Measurements from ENCODE around the gene FRMPD2. TPM values are rescaled to one million over a fixed set of nuclear protein-coding genes. Genes with fewer than 3 reads are reported as not detected.

Gene FRMPD2
- total RNA-seq, 1 experiment from 2014 or later = not detected

DNA sequence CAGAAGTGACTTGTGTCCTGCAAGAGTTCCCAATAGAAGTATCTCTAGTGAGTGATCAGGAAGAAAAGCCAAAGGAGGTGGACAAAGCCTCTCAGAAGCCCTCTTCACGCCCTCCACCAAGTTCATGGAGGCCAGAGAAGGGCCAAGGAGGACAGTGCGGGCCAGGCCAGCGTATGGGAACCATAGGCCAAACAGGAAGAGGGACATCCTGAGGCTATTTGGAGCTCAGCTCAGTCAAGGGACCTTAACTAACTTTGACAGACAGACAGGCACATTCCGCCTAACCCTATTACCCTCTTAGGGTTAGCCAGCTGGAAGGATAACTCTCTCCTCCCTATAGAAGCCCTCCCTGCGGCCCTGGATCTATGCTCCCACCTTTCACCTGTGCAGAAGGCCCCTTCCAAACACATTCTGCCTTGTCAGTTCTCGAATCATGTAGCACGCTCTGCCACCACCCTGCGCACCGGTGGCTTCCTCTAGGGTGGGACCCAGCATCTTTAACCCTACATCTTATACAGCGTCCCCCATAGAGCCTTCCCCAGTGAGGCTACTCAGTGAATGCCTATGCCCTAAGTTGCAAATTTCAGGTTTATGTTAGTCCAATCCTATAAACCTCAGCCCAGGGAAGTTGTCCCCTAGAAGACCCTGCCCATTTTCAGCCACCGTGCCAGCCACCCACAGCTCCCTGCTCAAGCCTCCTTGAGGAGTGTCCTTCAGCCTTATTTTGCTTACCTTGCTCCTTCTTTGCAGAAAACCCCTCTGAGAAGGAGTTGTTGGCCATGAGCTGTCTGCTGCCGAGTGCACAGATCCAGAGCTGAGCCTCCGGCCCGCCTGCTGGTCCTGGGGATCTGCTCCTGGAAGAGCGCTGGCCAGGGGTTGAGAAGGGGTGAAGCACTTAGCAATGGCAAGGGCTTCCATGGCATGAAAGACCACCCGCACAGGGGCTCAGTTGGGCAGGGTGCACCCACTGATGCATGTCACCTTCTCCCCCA, 36.9 kb downstream of the FRMPD2 start:
- CTCF ChIA-PET = no interaction called here
- POLR2A ChIA-PET (ENCODE audit: low non-redundant PET) = no interaction called here
- TF ChIP-seq, protein P1, sequence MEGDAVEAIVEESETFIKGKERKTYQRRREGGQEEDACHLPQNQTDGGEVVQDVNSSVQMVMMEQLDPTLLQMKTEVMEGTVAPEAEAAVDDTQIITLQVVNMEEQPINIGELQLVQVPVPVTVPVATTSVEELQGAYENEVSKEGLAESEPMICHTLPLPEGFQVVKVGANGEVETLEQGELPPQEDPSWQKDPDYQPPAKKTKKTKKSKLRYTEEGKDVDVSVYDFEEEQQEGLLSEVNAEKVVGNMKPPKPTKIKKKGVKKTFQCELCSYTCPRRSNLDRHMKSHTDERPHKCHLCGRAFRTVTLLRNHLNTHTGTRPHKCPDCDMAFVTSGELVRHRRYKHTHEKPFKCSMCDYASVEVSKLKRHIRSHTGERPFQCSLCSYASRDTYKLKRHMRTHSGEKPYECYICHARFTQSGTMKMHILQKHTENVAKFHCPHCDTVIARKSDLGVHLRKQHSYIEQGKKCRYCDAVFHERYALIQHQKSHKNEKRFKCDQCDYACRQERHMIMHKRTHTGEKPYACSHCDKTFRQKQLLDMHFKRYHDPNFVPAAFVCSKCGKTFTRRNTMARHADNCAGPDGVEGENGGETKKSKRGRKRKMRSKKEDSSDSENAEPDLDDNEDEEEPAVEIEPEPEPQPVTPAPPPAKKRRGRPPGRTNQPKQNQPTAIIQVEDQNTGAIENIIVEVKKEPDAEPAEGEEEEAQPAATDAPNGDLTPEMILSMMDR (conservative IDR thresholded peaks at IDR 0.05; ENCODE audit: low read depth, low read length) = no peak
- no peak for TF ChIP-seq EZH2 (IDR thresholded peaks at IDR 0.05; ENCODE audit: borderline replicate concordance, low read depth, low read length, poor library complexity, severe bottlenecking)
- H3K9me3 ChIP-seq (ENCODE audit: low read depth, low read length, poor library complexity, severe bottlenecking) = no peaks in the 10 kb centered on the region
- no TSS peak for BruUV-seq (replicated peaks)
- H3K27me3 ChIP-seq (replicated peaks; ENCODE audit: insufficient read depth, low read depth, low read length, poor library complexity) = no peaks in the 10 kb centered on the region
- no peak overlapping the region for H3K4me3 ChIP-seq (ENCODE audit: low read depth, low read length, poor library complexity, severe bottlenecking)
- H3K27ac ChIP-seq (ENCODE audit: low read depth, low read length, poor library complexity, severe bottlenecking) = no peak overlapping the region
- intact Hi-C loops (cut with micrococcal nuclease; ENCODE audit: unreplicated experiment) = no loop called here
- no peaks in the 10 kb centered on the region for H3K36me3 ChIP-seq (ENCODE audit: insufficient read depth, low read length, poor library complexity, severe bottlenecking)
- DNase-seq (ENCODE audit: low spot score) = no peak
- H3K4me1 ChIP-seq (ENCODE audit: insufficient read depth, low read length, poor library complexity, severe bottlenecking) = no peaks in the 10 kb centered on the region

DNA sequence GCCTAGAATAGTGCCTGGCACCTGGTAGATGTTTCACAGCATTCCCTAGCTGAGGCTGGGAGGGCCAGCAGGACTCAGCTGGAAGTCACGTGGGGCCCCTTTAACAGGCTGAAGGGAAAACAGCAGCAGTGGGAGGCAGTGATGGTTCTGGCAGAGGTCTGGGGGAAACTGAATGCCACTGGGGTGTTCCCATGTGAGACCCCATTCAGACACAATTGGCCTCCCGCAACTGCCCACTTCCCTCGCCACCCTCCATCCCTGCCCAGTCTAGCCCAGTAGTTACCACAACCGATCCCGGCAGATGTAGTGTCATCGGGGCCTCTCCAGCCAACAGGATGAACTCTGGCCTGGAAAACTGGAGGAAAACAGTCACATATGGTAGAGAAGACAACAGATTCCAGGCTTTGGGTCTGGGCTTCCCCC, 38.3 kb downstream of the FRMPD2 start:
- CTCF ChIA-PET = no interaction called here
- Histone ChIP-seq H3K27ac (ENCODE audit: low read depth, low read length, poor library complexity, severe bottlenecking) (no peak overlapping the region), H3K4me3 (ENCODE audit: low read depth, low read length, poor library complexity, severe bottlenecking) (no peak overlapping the region), H3K36me3 (ENCODE audit: insufficient read depth, low read length, poor library complexity, severe bottlenecking) (no peaks in the 10 kb centered on the region), H3K4me1 (ENCODE audit: insufficient read depth, low read length, poor library complexity, severe bottlenecking) (no peaks in the 10 kb centered on the region), H3K9me3 (ENCODE audit: low read depth, low read length, poor library complexity, severe bottlenecking) (no peaks in the 10 kb centered on the region), H3K27me3 (replicated peaks; ENCODE audit: insufficient read depth, low read depth, low read length, poor library complexity) (no peaks in the 10 kb centered on the region)
- TF ChIP-seq EZH2 (IDR thresholded peaks at IDR 0.05; ENCODE audit: borderline replicate concordance, low read depth, low read length, poor library complexity, severe bottlenecking) = no peak
- TF ChIP-seq, protein P1 (conservative IDR thresholded peaks at IDR 0.05; ENCODE audit: low read depth, low read length) = no peak
- no peak for DNase-seq (ENCODE audit: low spot score)
- BruUV-seq (replicated peaks) = no TSS peak
- POLR2A ChIA-PET (ENCODE audit: low non-redundant PET) = no interaction called here
- intact Hi-C loops (cut with micrococcal nuclease; ENCODE audit: unreplicated experiment) = no loop called here

DNA sequence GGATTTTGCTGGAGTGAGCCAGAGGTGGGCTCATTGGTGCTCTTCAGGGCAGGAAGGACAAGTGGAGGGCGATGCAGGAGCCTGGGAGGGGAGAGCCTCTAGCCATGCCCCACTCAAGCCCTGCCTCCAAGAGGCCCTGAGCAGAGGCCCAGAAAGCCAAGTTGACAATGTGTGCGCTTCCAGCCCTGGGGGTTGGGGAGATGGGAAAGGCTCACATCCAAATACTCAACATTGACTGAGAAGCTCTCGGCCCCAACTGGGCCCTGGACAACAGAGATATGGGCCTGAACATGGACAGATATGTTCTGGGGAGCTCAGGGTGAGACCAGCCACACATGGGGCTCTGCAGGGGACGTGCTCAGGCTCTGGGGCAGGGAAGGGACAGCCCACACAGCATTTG, 39.0 kb downstream of the FRMPD2 start:
- BruUV-seq (replicated peaks) = no TSS peak

More for the DNA sequence above, 39.0 kb downstream of the FRMPD2 start:
- Histone ChIP-seq H3K36me3 (ENCODE audit: insufficient read depth, low read length, poor library complexity, severe bottlenecking) (no peaks in the 10 kb centered on the region), H3K27me3 (replicated peaks; ENCODE audit: insufficient read depth, low read depth, low read length, poor library complexity) (peaks cover 2% of the 10 kb centered on the region), H3K27ac (ENCODE audit: low read depth, low read length, poor library complexity, severe bottlenecking) (no peak overlapping the region), H3K9me3 (ENCODE audit: low read depth, low read length, poor library complexity, severe bottlenecking) (no peaks in the 10 kb centered on the region), H3K4me1 (ENCODE audit: insufficient read depth, low read length, poor library complexity, severe bottlenecking) (no peaks in the 10 kb centered on the region), H3K4me3 (ENCODE audit: low read depth, low read length, poor library complexity, severe bottlenecking) (no peak overlapping the region)
- ChIA-PET CTCF (no interaction called here), POLR2A (ENCODE audit: low non-redundant PET) (no interaction called here)
- intact Hi-C loops (cut with micrococcal nuclease; ENCODE audit: unreplicated experiment) = no loop called here
- DNase-seq (ENCODE audit: low spot score) = no peak
- no peak for TF ChIP-seq EZH2 (IDR thresholded peaks at IDR 0.05; ENCODE audit: borderline replicate concordance, low read depth, low read length, poor library complexity, severe bottlenecking)
- TF ChIP-seq, protein P1 (conservative IDR thresholded peaks at IDR 0.05; ENCODE audit: low read depth, low read length) = no peak
